ENCODE results near the gene RBMXL3. TPM values are rescaled to one million over a fixed set of nuclear protein-coding genes. Genes with fewer than 3 reads are reported as not detected.
"Not testable (repeated sequence)": the region's sequence is repeated elsewhere in the genome, so short reads cannot be mapped to it uniquely, and the experiment has no call there.

Gene RBMXL3
- polyA plus RNA-seq, 1 of the 3 experiments (the other 2 are of a cell fraction), result not detected

GRCh38 chrX:115204040-115204439 is 14.8 kb downstream of the RBMXL3 start:
- H3K27ac ChIP-seq (ENCODE audit: low read depth in 2 of 2, low read length in 1 of 2), result no peak overlapping the region
- H3K79me2 ChIP-seq (ENCODE audit: insufficient read depth), result no peaks in the 10 kb centered on the region
- no peaks in the 10 kb centered on the region for H3K9me3 ChIP-seq
- TF ChIP-seq EZH2phosphoT487 (IDR thresholded peaks at IDR 0.05; ENCODE audit: borderline replicate concordance, low read depth) (no peak), FOXJ3 (CRISPR knock-in tag; IDR thresholded peaks at IDR 0.05) (no peak), SIN3A (IDR thresholded peaks at IDR 0.05; ENCODE audit: borderline replicate concordance, low read depth, low read length) (no peak), TEAD4 (IDR thresholded peaks at IDR 0.05; ENCODE audit: borderline replicate concordance, insufficient read depth) (no peak), RAD21 (IDR thresholded peaks at IDR 0.05; ENCODE audit: low read length) (no peak), MXI1 (IDR thresholded peaks at IDR 0.05; ENCODE audit: low read depth, low read length) (no peak), FOXM1 (IDR thresholded peaks at IDR 0.05; ENCODE audit: low read depth) (no peak), GABPA (IDR thresholded peaks at IDR 0.05; ENCODE audit: low read depth) (no peak), GATA2 (CRISPR knock-in tag; IDR thresholded peaks at IDR 0.05) (no peak), TAF1 (IDR thresholded peaks at IDR 0.05; ENCODE audit: borderline replicate concordance, low read depth, low read length) (no peak), MEF2A (IDR thresholded peaks at IDR 0.05; ENCODE audit: borderline replicate concordance, low read depth) (no peak), RCOR1 (IDR thresholded peaks at IDR 0.05; ENCODE audit: low read length) (no peak)
- TF ChIP-seq, protein P1, sequence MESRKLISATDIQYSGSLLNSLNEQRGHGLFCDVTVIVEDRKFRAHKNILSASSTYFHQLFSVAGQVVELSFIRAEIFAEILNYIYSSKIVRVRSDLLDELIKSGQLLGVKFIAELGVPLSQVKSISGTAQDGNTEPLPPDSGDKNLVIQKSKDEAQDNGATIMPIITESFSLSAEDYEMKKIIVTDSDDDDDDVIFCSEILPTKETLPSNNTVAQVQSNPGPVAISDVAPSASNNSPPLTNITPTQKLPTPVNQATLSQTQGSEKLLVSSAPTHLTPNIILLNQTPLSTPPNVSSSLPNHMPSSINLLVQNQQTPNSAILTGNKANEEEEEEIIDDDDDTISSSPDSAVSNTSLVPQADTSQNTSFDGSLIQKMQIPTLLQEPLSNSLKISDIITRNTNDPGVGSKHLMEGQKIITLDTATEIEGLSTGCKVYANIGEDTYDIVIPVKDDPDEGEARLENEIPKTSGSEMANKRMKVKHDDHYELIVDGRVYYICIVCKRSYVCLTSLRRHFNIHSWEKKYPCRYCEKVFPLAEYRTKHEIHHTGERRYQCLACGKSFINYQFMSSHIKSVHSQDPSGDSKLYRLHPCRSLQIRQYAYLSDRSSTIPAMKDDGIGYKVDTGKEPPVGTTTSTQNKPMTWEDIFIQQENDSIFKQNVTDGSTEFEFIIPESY (IDR thresholded peaks at IDR 0.05; ENCODE audit: borderline replicate concordance, low read depth), result no peak
- TF ChIP-seq, protein P2, sequence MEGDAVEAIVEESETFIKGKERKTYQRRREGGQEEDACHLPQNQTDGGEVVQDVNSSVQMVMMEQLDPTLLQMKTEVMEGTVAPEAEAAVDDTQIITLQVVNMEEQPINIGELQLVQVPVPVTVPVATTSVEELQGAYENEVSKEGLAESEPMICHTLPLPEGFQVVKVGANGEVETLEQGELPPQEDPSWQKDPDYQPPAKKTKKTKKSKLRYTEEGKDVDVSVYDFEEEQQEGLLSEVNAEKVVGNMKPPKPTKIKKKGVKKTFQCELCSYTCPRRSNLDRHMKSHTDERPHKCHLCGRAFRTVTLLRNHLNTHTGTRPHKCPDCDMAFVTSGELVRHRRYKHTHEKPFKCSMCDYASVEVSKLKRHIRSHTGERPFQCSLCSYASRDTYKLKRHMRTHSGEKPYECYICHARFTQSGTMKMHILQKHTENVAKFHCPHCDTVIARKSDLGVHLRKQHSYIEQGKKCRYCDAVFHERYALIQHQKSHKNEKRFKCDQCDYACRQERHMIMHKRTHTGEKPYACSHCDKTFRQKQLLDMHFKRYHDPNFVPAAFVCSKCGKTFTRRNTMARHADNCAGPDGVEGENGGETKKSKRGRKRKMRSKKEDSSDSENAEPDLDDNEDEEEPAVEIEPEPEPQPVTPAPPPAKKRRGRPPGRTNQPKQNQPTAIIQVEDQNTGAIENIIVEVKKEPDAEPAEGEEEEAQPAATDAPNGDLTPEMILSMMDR (IDR thresholded peaks at IDR 0.05), result no peak
- no peak for DNase-seq
- ChIA-PET POLR2A (no interaction called here), CTCF (no interaction called here)
- H2AFZ ChIP-seq (ENCODE audit: low read depth), result no peak overlapping the region
- WGBS (ENCODE audit: low lambda C conversion rate), result 39% methylated on average over 1 of the region's 1 CpG
- H3K36me3 ChIP-seq (replicated peaks in 1 of 2; ENCODE audit: control insufficient read depth in 1 of 2, insufficient read depth in 2 of 2, low read length in 1 of 2), result no peaks in the 10 kb centered on the region
- H4K20me1 ChIP-seq (ENCODE audit: insufficient read depth), result no peaks in the 10 kb centered on the region
- no peaks in the 10 kb centered on the region for H3K4me1 ChIP-seq (ENCODE audit: control insufficient read depth in 1 of 2, insufficient read depth in 2 of 2, low read depth in 1 of 2, low read length in 1 of 2)
- H3F3A ChIP-seq (replicated peaks; ENCODE audit: insufficient read depth), result no peaks in the 10 kb centered on the region
- no peak overlapping the region for H3K9ac ChIP-seq
- no peak overlapping the region for H3K4me2 ChIP-seq
- no peaks in the 10 kb centered on the region for H3K9me2 ChIP-seq
- H3K27me3 ChIP-seq (ENCODE audit: insufficient read depth), result no peaks in the 10 kb centered on the region
- no peak overlapping the region for H3K4me3 ChIP-seq (ENCODE audit: low read depth in 2 of 2, low read length in 1 of 2)

- POLR2A ChIA-PET; H3K79me2 ChIP-seq (ENCODE audit: insufficient read depth); DNase-seq; H4K20me1 ChIP-seq (ENCODE audit: insufficient read depth); H3K9ac ChIP-seq; H3K4me1 ChIP-seq (ENCODE audit: control insufficient read depth in 1 of 2, insufficient read depth in 2 of 2, low read depth in 1 of 2, low read length in 1 of 2); CTCF ChIA-PET; H2AFZ ChIP-seq (ENCODE audit: low read depth); H3K9me3 ChIP-seq; H3K27ac ChIP-seq (ENCODE audit: low read depth in 2 of 2, low read length in 1 of 2); H3K4me3 ChIP-seq (ENCODE audit: low read depth in 2 of 2, low read length in 1 of 2); H3K36me3 ChIP-seq (replicated peaks in 1 of 2; ENCODE audit: control insufficient read depth in 1 of 2, insufficient read depth in 2 of 2, low read length in 1 of 2); H3K27me3 ChIP-seq (ENCODE audit: insufficient read depth); H3K4me2 ChIP-seq; H3F3A ChIP-seq (replicated peaks; ENCODE audit: insufficient read depth); H3K9me2 ChIP-seq: not testable (repeated sequence)
Observed at GRCh38 chrX:115209547-115209946, 20.3 kb downstream of the RBMXL3 start.

Data from SK-N-SH (cell line).